Fibroblast of lung (primary cell): Measurements from ENCODE around the gene CLIP2. TPM values are rescaled to one million over a fixed set of nuclear protein-coding genes. Genes with fewer than 3 reads are reported as not detected.

Source experiments
- DNase-seq, 2 donors: peaks; one replicate each; pipeline versions ENCODE4 v3.0.0 to v3.0.0-alpha.2; 2010; ENCODE audit warnings: low read depth in 2 of 2
- H2AFZ ChIP-seq: 2 replicates; pipeline ENCODE4 v1.5.1; 2012; ENCODE audit warnings: low read length, control low read depth, inconsistent platforms
- H3K27ac ChIP-seq: 2 replicates; pipeline ENCODE4 v1.5.1; 2011; ENCODE audit warnings: low read length, control low read depth; ENCODE audit not compliant: insufficient read depth
- H3K27me3 ChIP-seq: 2 replicates; pipeline ENCODE4 v1.5.1; 2011; ENCODE audit warnings: mild to moderate bottlenecking, low read length; ENCODE audit not compliant: control insufficient read depth, insufficient read depth
- H3K36me3 ChIP-seq: 2 replicates; pipeline ENCODE4 v1.5.1; 2011; ENCODE audit warnings: low read length; ENCODE audit not compliant: control insufficient read depth, insufficient read depth
- H3K4me1 ChIP-seq: 2 replicates; pipeline ENCODE4 v1.5.1; 2011; ENCODE audit warnings: low read length; ENCODE audit not compliant: control insufficient read depth, insufficient read depth; ENCODE audit errors: extremely low read depth
- H3K4me2 ChIP-seq: 2 replicates; pipeline ENCODE4 v1.5.1; 2011; ENCODE audit warnings: low read length, control low read depth; ENCODE audit not compliant: insufficient read depth; ENCODE audit errors: extremely low read depth
- H3K4me3 ChIP-seq, 4 experiments: fragments of 200-600 bp in 1 of 4; sonication (generic) in 1 of 4; replicated peaks in 1 of 4; 2 replicates each; pipeline ENCODE4 v1.5.1; 2011 to 2016; ENCODE audit warnings: low read length in 4 of 4, low read depth in 3 of 4, mild to moderate bottlenecking in 3 of 4, control low read depth in 2 of 4, inconsistent platforms in 1 of 4, mixed read lengths in 1 of 4; ENCODE audit not compliant: insufficient read depth in 1 of 4; ENCODE audit errors: control extremely low read depth in 1 of 4
- H3K79me2 ChIP-seq: 2 replicates; pipeline ENCODE4 v1.5.1; 2012; ENCODE audit warnings: mild to moderate bottlenecking, low read length, inconsistent platforms; ENCODE audit not compliant: control insufficient read depth, insufficient read depth
- H3K9ac ChIP-seq: 2 replicates; pipeline ENCODE4 v1.5.1; 2011; ENCODE audit warnings: mild to moderate bottlenecking, low read length, control low read depth; ENCODE audit not compliant: insufficient read depth
- H3K9me3 ChIP-seq: 2 replicates; pipeline ENCODE4 v1.5.1; 2012; ENCODE audit warnings: low read depth, low read length; ENCODE audit not compliant: control insufficient read depth, insufficient read depth
- H4K20me1 ChIP-seq: 2 replicates; pipeline ENCODE4 v1.5.1; 2011; ENCODE audit warnings: low read length; ENCODE audit not compliant: control insufficient read depth, insufficient read depth; ENCODE audit errors: extremely low read depth
- CTCF ChIP-seq, 2 donors: IDR thresholded peaks in 1 of 2; conservative IDR thresholded peaks in 1 of 2; 1 replicate in 1 of 2; 2 replicates in 1 of 2; pipeline ENCODE4 v1.5.1; 2011 to 2012; ENCODE audit warnings: low read length in 2 of 2, control low read depth in 1 of 2, inconsistent platforms in 1 of 2, low read depth in 1 of 2, mild to moderate bottlenecking in 1 of 2
- EZH2 ChIP-seq: IDR thresholded peaks from 2 replicates; pipeline ENCODE4 v1.5.1; 2012; ENCODE audit warnings: low read length, control low read depth, mild to moderate bottlenecking; ENCODE audit errors: missing control alignments
- polyA plus RNA-seq, 2 donors: library from polyadenylated mRNA; depleted of rRNA in 1 of 2; stranded (reverse) in 1 of 2; unstranded in 1 of 2; fragments of >200 nt; gene quantifications; 2 replicates each; pipeline ENCODE4 v1.2.1, GENCODE V29; 2011 to 2012; ENCODE audit warnings: missing spikeins in 1 of 2
- total RNA-seq: library from RNA; depleted of rRNA; stranded (reverse); fragments of >200 nt; gene quantifications from 2 replicates; pipeline ENCODE4 v1.2.1, GENCODE V29; 2014

Gene CLIP2
- total and polyA plus RNA-seq, 2 donors (not counting 1 experiment from before 2014, with no cell fraction given), result 13.1 to 77.8 TPM

DNA sequence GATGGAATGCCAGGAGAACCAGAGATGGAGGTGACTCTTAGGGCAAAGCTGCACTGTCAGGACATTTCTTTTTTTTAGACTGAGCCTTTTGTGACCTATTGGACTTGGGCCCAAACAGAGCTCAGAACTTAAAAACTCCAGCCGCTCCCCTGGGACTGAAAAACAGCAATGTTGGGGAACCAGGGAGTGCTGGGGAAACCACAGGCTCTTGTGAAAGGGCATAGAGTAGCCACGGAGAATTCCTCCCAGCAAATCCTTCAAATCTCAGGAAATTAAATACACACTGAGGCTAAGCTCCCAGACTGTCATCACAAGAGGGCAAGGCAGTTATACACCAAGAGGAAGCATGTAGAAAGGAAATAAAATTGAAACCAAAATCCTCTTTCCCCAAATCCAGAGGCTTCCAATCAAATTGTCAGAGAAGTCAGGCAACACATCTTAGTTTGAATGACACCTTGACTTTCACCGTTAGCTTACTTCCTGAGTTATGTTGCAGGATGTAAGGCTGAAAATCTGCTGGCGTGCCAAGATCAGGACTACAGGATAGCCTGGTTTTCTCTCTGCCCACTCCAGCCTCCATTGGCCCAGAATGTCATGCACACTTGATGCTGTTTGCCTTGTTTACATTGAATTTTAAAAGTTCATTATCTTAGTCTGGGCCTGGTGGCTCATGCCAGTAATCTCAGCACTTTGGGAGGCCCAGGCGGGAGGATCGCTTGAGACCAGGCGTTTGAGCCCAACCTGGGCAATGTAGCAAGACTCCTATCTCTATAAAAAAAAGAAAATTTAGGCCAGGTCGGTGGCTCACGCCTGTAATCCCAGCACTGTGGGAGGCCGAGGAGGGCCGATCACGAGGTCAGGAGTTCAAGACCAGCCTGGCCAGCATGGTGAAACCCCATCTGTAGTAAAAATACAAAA, 32.5 kb upstream of the CLIP2 start:
- H3K79me2 ChIP-seq, result peaks cover 13% of the 10 kb centered on the region
- no peak overlapping the region for H3K4me3 ChIP-seq
- no peaks in the 10 kb centered on the region for H3K9me3 ChIP-seq
- peak; percentile 66 to 89 for DNase-seq
- H3K9ac ChIP-seq, result peak overlapping the region; percentile 39
- H3K36me3 ChIP-seq, result no peaks in the 10 kb centered on the region
- no peak for TF ChIP-seq EZH2
- H3K27ac ChIP-seq, result peak overlapping the region; percentile 99
- H3K4me1 ChIP-seq, result peaks cover 9% of the 10 kb centered on the region
- no peak overlapping the region for H2AFZ ChIP-seq
- peak overlapping the region; percentile 52 for H3K4me2 ChIP-seq
- no peaks in the 10 kb centered on the region for H4K20me1 ChIP-seq
- H3K27me3 ChIP-seq, result no peaks in the 10 kb centered on the region

DNA sequence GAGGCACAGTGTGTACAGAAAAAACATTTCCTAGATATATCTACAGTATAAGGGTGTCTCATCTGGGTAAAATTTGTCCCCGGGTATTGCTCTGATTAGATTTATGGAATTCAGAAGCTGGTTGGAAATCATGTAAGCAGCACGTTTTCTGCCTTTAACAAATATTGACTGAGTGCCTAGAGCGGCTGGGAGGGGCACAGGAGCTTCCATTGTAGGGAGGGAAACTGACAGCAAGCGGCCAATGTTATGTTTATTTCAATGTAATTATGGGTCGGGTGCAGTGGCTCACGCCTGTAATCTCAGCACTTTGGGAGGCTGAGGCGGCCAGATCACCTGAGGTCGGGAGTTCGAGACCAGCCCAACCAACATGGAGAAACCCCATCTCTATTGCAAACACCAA, 30.6 kb upstream of the CLIP2 start:
- no peaks in the 10 kb centered on the region for H3K27me3 ChIP-seq
- H3K79me2 ChIP-seq, result peaks cover 4% of the 10 kb centered on the region
- no peaks in the 10 kb centered on the region for H4K20me1 ChIP-seq
- H3K36me3 ChIP-seq, result no peaks in the 10 kb centered on the region
- H3K9ac ChIP-seq, result no peak overlapping the region
- no peaks in the 10 kb centered on the region for H3K9me3 ChIP-seq
- no peak overlapping the region for H3K4me3 ChIP-seq
- H3K4me2 ChIP-seq, result no peak overlapping the region
- H3K27ac ChIP-seq, result no peak overlapping the region
- no peak for TF ChIP-seq EZH2
- TF ChIP-seq CTCF (conservative IDR thresholded peaks at IDR 0.05 in 1 of 2, IDR thresholded peaks at IDR 0.05 in 1 of 2; ENCODE audit: low read depth in 1 of 2, low read length in 2 of 2), result no peak
- H2AFZ ChIP-seq, result no peak overlapping the region
- H3K4me1 ChIP-seq, result peaks cover 7% of the 10 kb centered on the region
- no peak for DNase-seq

GRCh38 chr7:74262639-74263398, 26.4 kb upstream of the CLIP2 start:
- Histone ChIP-seq H3K9ac (no peak overlapping the region), H3K27me3 (no peaks in the 10 kb centered on the region), H3K9me3 (no peaks in the 10 kb centered on the region), H4K20me1 (no peaks in the 10 kb centered on the region), H2AFZ (no peak overlapping the region), H3K79me2 (no peaks in the 10 kb centered on the region), H3K36me3 (no peaks in the 10 kb centered on the region), H3K4me3 (no peak overlapping the region), H3K27ac (no peak overlapping the region), H3K4me2 (no peak overlapping the region), H3K4me1 (peaks cover 2% of the 10 kb centered on the region)
- DNase-seq, result no peak
- TF ChIP-seq EZH2 (no peak), CTCF (conservative IDR thresholded peaks at IDR 0.05 in 1 of 2, IDR thresholded peaks at IDR 0.05 in 1 of 2; ENCODE audit: low read depth in 1 of 2, low read length in 2 of 2) (no peak)
